GM12878 (cell line): ENCODE measurements around the gene U2AF2. TPM values are rescaled to one million over a fixed set of nuclear protein-coding genes. Genes with fewer than 3 reads are reported as not detected.

Experiments used
- ATAC-seq: fragments of 200-7000 bp; cut with Tn5 transposase; 3 replicates; pipeline ENCODE4 v1.9.1; 2020; ENCODE audit warnings: mild to moderate bottlenecking, moderate library complexity
- BruUV-seq: library from RNA; stranded (reverse); fragments of 400-500 nt; replicated peaks from 2 replicates; lab custom pipeline; 2021; lab: Mats Ljungman, UMichigan
- CTCF ChIA-PET: fragments of 300-600 bp; sonication (Branson Sonifier 250); formaldehyde crosslinking; extraction: SDS; loops from one replicate; lab custom pipeline; 2021; ENCODE audit warnings: inconsistent platforms; lab: Yijun Ruan, JAX
- POLR2A ChIA-PET: fragments of 350-600 bp; formaldehyde crosslinking; extraction: SDS; loops from one replicate; lab custom pipeline; 2021; ENCODE audit warnings: inconsistent platforms; lab: Charles Lee
- RAD21 ChIA-PET: fragments of 300-600 bp; sonication (Branson Sonifier 250); formaldehyde crosslinking; loops from one replicate; lab custom pipeline; 2023; ENCODE audit warnings: antibody characterized with exemption; ENCODE audit not compliant: unreplicated experiment; lab: Charles Lee
- SMC1A ChIA-PET: fragments of 300-600 bp; sonication (Branson Sonifier 250); formaldehyde crosslinking; loops from one replicate; lab custom pipeline; 2023; ENCODE audit not compliant: unreplicated experiment, uncharacterized antibody; lab: Charles Lee
- DNase-seq: peaks from one replicate; pipeline ENCODE4 v3.0.0-alpha.2; 2011; ENCODE audit warnings: low read depth, low spot score
- FAIRE-seq: peaks from 3 replicates; lab custom pipeline; 2011; peaks lifted over from hg19 to GRCh38; lab: Jason Lieb, UNC
- H2AFZ ChIP-seq: 2 replicates; pipeline ENCODE4 v1.6.0; 2011; ENCODE audit warnings: low read depth, low read length, control low read depth; ENCODE audit not compliant: control insufficient read depth
- H3K27ac ChIP-seq: 2 replicates; pipeline ENCODE4 v1.5.1; 2011; ENCODE audit warnings: control low read depth; ENCODE audit not compliant: control insufficient read depth, insufficient read depth
- H3K27me3 ChIP-seq, 2 experiments: replicated peaks in 1 of 2; 2 replicates each; pipeline versions ENCODE4 v1.6.0 to v1.6.1; 2011; ENCODE audit warnings: low read length in 1 of 2; ENCODE audit not compliant: control insufficient read depth in 2 of 2, insufficient read depth in 2 of 2
- H3K36me3 ChIP-seq, 2 experiments: 2 replicates each; pipeline ENCODE4 v1.5.1; 2011; ENCODE audit warnings: low read length in 1 of 2; ENCODE audit not compliant: control insufficient read depth in 2 of 2, insufficient read depth in 2 of 2
- H3K4me1 ChIP-seq: 2 replicates; pipeline ENCODE4 v1.6.1; 2011; ENCODE audit warnings: mild to moderate bottlenecking, low read length, moderate library complexity, mixed read lengths; ENCODE audit not compliant: control insufficient read depth, insufficient read depth
- H3K4me2 ChIP-seq: 2 replicates; pipeline ENCODE4 v1.6.0; 2011; ENCODE audit warnings: control low read depth; ENCODE audit not compliant: control insufficient read depth, insufficient read depth
- H3K4me3 ChIP-seq: fragments of 200-600 bp; sonication (generic); 2 replicates; pipeline ENCODE4 v1.5.1; 2016
- H3K79me2 ChIP-seq: 2 replicates; pipeline ENCODE4 v1.6.0; 2011; ENCODE audit warnings: low read length; ENCODE audit not compliant: control insufficient read depth, insufficient read depth
- H3K9ac ChIP-seq: 2 replicates; pipeline ENCODE4 v1.8.0; 2011; ENCODE audit warnings: low read length, control low read depth, mixed read lengths; ENCODE audit not compliant: control insufficient read depth, insufficient read depth
- H3K9me3 ChIP-seq: replicated peaks from 3 replicates; pipeline ENCODE4 v1.5.1; 2011; ENCODE audit warnings: mild to moderate bottlenecking, low read length; ENCODE audit not compliant: control insufficient read depth, insufficient read depth
- H4K20me1 ChIP-seq: 2 replicates; pipeline ENCODE4 v1.6.0; 2011; ENCODE audit not compliant: control insufficient read depth, insufficient read depth
- BMI1 ChIP-seq: fragments of 450-650 bp; IDR thresholded peaks from 2 replicates; pipeline ENCODE4 v1.6.1; 2016; ENCODE audit warnings: mild to moderate bottlenecking, moderate library complexity, borderline replicate concordance
- CHD4 ChIP-seq: fragments of 200-600 bp; sonication (generic); IDR thresholded peaks from 2 replicates; pipeline ENCODE4 v1.6.1; 2016; ENCODE audit warnings: mild to moderate bottlenecking
- E2F4 ChIP-seq: IDR thresholded peaks from 2 replicates; pipeline ENCODE4 v1.6.1; 2012; ENCODE audit warnings: low read depth, low read length, improper control_type of control experiment
- HSF1 ChIP-seq: fragments of 150-350 bp; IDR thresholded peaks from 2 replicates; pipeline ENCODE4 v1.6.1; 2014; ENCODE audit warnings: mild to moderate bottlenecking, low read depth, low read length
- JUND ChIP-seq: IDR thresholded peaks from 2 replicates; pipeline ENCODE4 v1.6.1; 2012; ENCODE audit warnings: low read depth, mild to moderate bottlenecking, low read length, improper control_type of control experiment, moderate library complexity
- KDM1A ChIP-seq: fragments of 200-600 bp; sonication (generic); IDR thresholded peaks from 2 replicates; pipeline ENCODE4 v1.6.1; 2016; ENCODE audit warnings: borderline replicate concordance
- MAX ChIP-seq: IDR thresholded peaks from 2 replicates; pipeline ENCODE4 v1.6.1; 2012; ENCODE audit warnings: low read depth, low read length, improper control_type of control experiment
- NFYA ChIP-seq: IDR thresholded peaks from 2 replicates; pipeline ENCODE4 v1.6.1; 2011; ENCODE audit warnings: low read depth, mild to moderate bottlenecking, low read length, improper control_type of control experiment, borderline replicate concordance
- PKNOX1 ChIP-seq: fragments of 450-650 bp; IDR thresholded peaks from 2 replicates; pipeline ENCODE4 v1.6.1; 2016; ENCODE audit warnings: mild to moderate bottlenecking
- POU2F2 ChIP-seq: IDR thresholded peaks from 3 replicates; pipeline ENCODE4 v1.6.1; 2011; ENCODE audit warnings: low read depth, mild to moderate bottlenecking, low read length, borderline replicate concordance
- RBBP5 ChIP-seq: fragments of 200-600 bp; sonication (generic); conservative IDR thresholded peaks from 2 replicates; pipeline ENCODE4 v1.6.1; 2016
- RCOR1 ChIP-seq: conservative IDR thresholded peaks from 2 replicates; pipeline ENCODE4 v1.6.1; 2012; ENCODE audit warnings: low read depth, low read length, improper control_type of control experiment
- SRF ChIP-seq, 2 experiments: IDR thresholded peaks; 2 replicates each; pipeline ENCODE4 v1.6.1; 2011; ENCODE audit warnings: low read depth in 2 of 2, low read length in 2 of 2, mild to moderate bottlenecking in 1 of 2, moderate library complexity in 1 of 2
- TCF12 ChIP-seq: IDR thresholded peaks from 2 replicates; pipeline ENCODE4 v1.6.1; 2011; ENCODE audit warnings: low read depth, mild to moderate bottlenecking, low read length
- ZNF592 ChIP-seq: fragments of 450-650 bp; IDR thresholded peaks from 2 replicates; pipeline ENCODE4 v1.6.1; 2017; ENCODE audit warnings: mild to moderate bottlenecking, moderate library complexity
- ZSCAN29 ChIP-seq: fragments of 450-650 bp; IDR thresholded peaks from 2 replicates; pipeline ENCODE4 v1.6.1; 2017; ENCODE audit warnings: mild to moderate bottlenecking, moderate library complexity
- WGBS: methylation state at CpG from one replicate; pipeline ENCODE4 v1.1.6; 2016; ENCODE audit warnings: low lambda C conversion rate; ENCODE audit not compliant: insufficient replicate concordance, insufficient coverage; ENCODE audit errors: missing lambda C conversion rate; 5-methylcytosine and 5-hydroxymethylcytosine counted together
- in situ Hi-C: fragments of 300-500 bp; cut with MboI; formaldehyde crosslinking; loops from 9 replicates; pipeline ENCODE4 v1.14.3; 2018; ENCODE audit warnings: mixed read lengths
- intact Hi-C: fragments of 100-400 bp; cut with micrococcal nuclease; formaldehyde crosslinking; loops from one replicate; pipeline ENCODE4 v1.14.2; 2022; ENCODE audit not compliant: unreplicated experiment
- polyA plus RNA-seq, 11 experiments: library from polyadenylated mRNA; depleted of rRNA in 4 of 11; unstranded in 6 of 11; stranded (reverse) in 5 of 11; fragments of >200 nt; fragmentation: Nextera tagmentation in 4 of 11; fragmentation: Illumina TruSeq in 1 of 11; extraction: Ambion mirVana in 4 of 11; extraction: Trizol in 1 of 11; gene quantifications; 1 replicate in 1 of 11; 2 replicates in 10 of 11; pipeline versions ENCODE4 v1.2.1 to v1.2.3, GENCODE V29; 2011 to 2016; ENCODE audit warnings: inconsistent platforms in 2 of 11, missing spikeins in 2 of 11, low read depth in 1 of 11
- total RNA-seq, 4 experiments: library from RNA; depleted of rRNA in 3 of 4; stranded (reverse); fragments of >200 nt in 3 of 4; fragmentation: Illumina TruSeq in 1 of 4; extraction: Trizol in 1 of 4; gene quantifications; 2 replicates each; pipeline versions ENCODE4 v1.2.1 to v1.2.3, GENCODE V29; 2013 to 2021

The U2AF2 gene
- total and polyA plus RNA-seq, 10 of the 15 experiments (the other 5 are each of a cell fraction or from before 2014, with no cell fraction given), result 3.0 to 338 (median 130) TPM

GRCh38 chr19:55697698-55698097 is 42.9 kb downstream of the U2AF2 start (continued):
- TF ChIP-seq MAX, result no peak
- TF ChIP-seq RBBP5, result no peak
- TF ChIP-seq POU2F2, result no peak
- TF ChIP-seq RCOR1, result no peak
- no peak for TF ChIP-seq SRF (IDR thresholded peaks at IDR 0.05; ENCODE audit: low read depth in 2 of 2, low read length in 2 of 2)

GRCh38 chr19:55698256-55698655 is 43.4 kb downstream of the U2AF2 start:
- in situ Hi-C loops, result no loop called here
- no peak for FAIRE-seq
- TF ChIP-seq KDM1A (no peak), JUND (no peak), ZNF592 (no peak), HSF1 (no peak), TCF12 (no peak), E2F4 (no peak), CHD4 (no peak), BMI1 (no peak), ZSCAN29 (no peak), RCOR1 (no peak), NFYA (no peak), PKNOX1 (no peak)

More at GRCh38 chr19:55698256-55698655, 43.4 kb downstream of the U2AF2 start:
- RAD21 ChIA-PET, result no interaction called here
- H3K4me2 ChIP-seq, result no peak overlapping the region
- H3K27ac ChIP-seq, result no peak overlapping the region
- BruUV-seq, result no TSS peak
- no peak overlapping the region for H2AFZ ChIP-seq
- intact Hi-C loops, result no loop called here
- H3K79me2 ChIP-seq, result no peaks in the 10 kb centered on the region
- no peak overlapping the region for H3K4me3 ChIP-seq
- H4K20me1 ChIP-seq, result no peaks in the 10 kb centered on the region
- H3K4me1 ChIP-seq, result no peaks in the 10 kb centered on the region
- H3K27me3 ChIP-seq, result no peaks in the 10 kb centered on the region
- SMC1A ChIA-PET, result no interaction called here
- peaks cover 6 to 7% of the 10 kb centered on the region in 2 experiments; a peak in 2 of 4 replicates for H3K36me3 ChIP-seq
- H3K9me3 ChIP-seq, result no peaks in the 10 kb centered on the region
- ATAC-seq (no peak), DNase-seq (no peak)
- CTCF ChIA-PET, result no interaction called here
- no peak overlapping the region for H3K9ac ChIP-seq
- 98% methylated on average over 17 of the region's 17 CpGs for WGBS
- POLR2A ChIA-PET, result no interaction called here
